SK-N-SH (cell line): ENCODE data around the gene EPHB2. TPM values are rescaled to one million over a fixed set of nuclear protein-coding genes. Genes with fewer than 3 reads are reported as not detected.

Experiments used
- CTCF ChIA-PET: fragments of 300-600, 350-600 bp; formaldehyde crosslinking; extraction: SDS; loops from one replicate; lab custom pipeline; 2021; lab: Yijun Ruan, JAX
- POLR2A ChIA-PET: fragments of 350-600 bp; sonication (Branson Sonifier 250); formaldehyde crosslinking; extraction: SDS; loops from one replicate; lab custom pipeline; 2020; ENCODE audit warnings: antibody characterized with exemption, inconsistent platforms; lab: Yijun Ruan, JAX
- DNase-seq: peaks from one replicate; pipeline ENCODE4 v3.0.0; 2012
- H2AFZ ChIP-seq: fragments of 200-600 bp; sonication (generic); 2 replicates; pipeline ENCODE4 v1.8.1; 2016; ENCODE audit warnings: antibody characterized with exemption, mild to moderate bottlenecking, low read depth
- H3F3A ChIP-seq: fragments of 200-600 bp; sonication (generic); replicated peaks from 2 replicates; pipeline ENCODE3; 2016; ENCODE audit warnings: antibody characterized with exemption, mild to moderate bottlenecking; ENCODE audit not compliant: insufficient read depth
- H3K27ac ChIP-seq, 2 experiments: fragments of 200-500 bp in 1 of 2; fragments of 200-600 bp in 1 of 2; sonication (Bioruptor generic) in 1 of 2; sonication (generic), shearing (Covaris generic) in 1 of 2; 2 replicates each; pipeline versions ENCODE4 v1.5.1 to v1.6.1; 2014 to 2016; ENCODE audit warnings: low read depth in 2 of 2, inconsistent platforms in 1 of 2, low read length in 1 of 2, mild to moderate bottlenecking in 1 of 2, mixed read lengths in 1 of 2
- H3K27me3 ChIP-seq: fragments of 200-600 bp; sonication (generic), shearing (Covaris generic); 2 replicates; pipeline ENCODE4 v1.6.1; 2016; ENCODE audit warnings: mixed run types; ENCODE audit not compliant: insufficient read depth
- H3K36me3 ChIP-seq, 2 experiments: fragments of 200-500 bp in 1 of 2; fragments of 200-600 bp in 1 of 2; sonication (Bioruptor generic) in 1 of 2; sonication (generic) in 1 of 2; replicated peaks in 1 of 2; 2 replicates each; pipeline versions ENCODE3 to v1.5.1; 2014 to 2016; ENCODE audit warnings: low read length in 1 of 2, mild to moderate bottlenecking in 1 of 2; ENCODE audit not compliant: insufficient read depth in 2 of 2, control insufficient read depth in 1 of 2
- H3K4me1 ChIP-seq, 2 experiments: fragments of 200-500 bp in 1 of 2; fragments of 200-600 bp in 1 of 2; sonication (Bioruptor generic) in 1 of 2; sonication (generic), shearing (Covaris generic) in 1 of 2; 2 replicates each; pipeline versions ENCODE4 v1.5.1 to v1.6.1; 2014 to 2016; ENCODE audit warnings: low read depth in 1 of 2, low read length in 1 of 2, mixed run types in 1 of 2; ENCODE audit not compliant: insufficient read depth in 2 of 2, control insufficient read depth in 1 of 2
- H3K4me2 ChIP-seq: fragments of 200-600 bp; sonication (generic), shearing (Covaris generic); 2 replicates; pipeline ENCODE4 v1.6.1; 2017; ENCODE audit warnings: mixed run types
- H3K4me3 ChIP-seq, 2 experiments: fragments of 200-500 bp in 1 of 2; fragments of 200-600 bp in 1 of 2; sonication (Bioruptor generic) in 1 of 2; sonication (generic), shearing (Covaris generic) in 1 of 2; 2 replicates each; pipeline versions ENCODE4 v1.5.1 to v1.8.1; 2014 to 2016; ENCODE audit warnings: low read depth in 2 of 2, inconsistent platforms in 1 of 2, low read length in 1 of 2, mild to moderate bottlenecking in 1 of 2, mixed read lengths in 1 of 2, moderate library complexity in 1 of 2
- H3K79me2 ChIP-seq: fragments of 200-600 bp; sonication (generic); 2 replicates; pipeline ENCODE4 v1.8.1; 2017; ENCODE audit warnings: mild to moderate bottlenecking; ENCODE audit not compliant: insufficient read depth
- H3K9ac ChIP-seq: fragments of 200-600 bp; sonication (generic); 2 replicates; pipeline ENCODE4 v1.6.1; 2017; ENCODE audit warnings: mixed run types
- H3K9me2 ChIP-seq: fragments of 200-600 bp; sonication (generic); 2 replicates; pipeline ENCODE4 v1.6.1; 2017; ENCODE audit warnings: mixed run types
- H3K9me3 ChIP-seq: fragments of 200-600 bp; sonication (generic); 2 replicates; pipeline ENCODE4 v1.6.1; 2017; ENCODE audit warnings: mixed run types, mild to moderate bottlenecking, moderate library complexity
- H4K20me1 ChIP-seq: fragments of 200-600 bp; sonication (generic); 2 replicates; pipeline ENCODE4 v1.6.1; 2017; ENCODE audit warnings: mild to moderate bottlenecking, mixed run types; ENCODE audit not compliant: insufficient read depth
- CHD2 ChIP-seq: fragments of 150-350 bp; IDR thresholded peaks from 2 replicates; pipeline ENCODE4 v1.6.1; 2018; ENCODE audit warnings: low read length; ENCODE audit not compliant: partially characterized antibody
- ELF1 ChIP-seq: IDR thresholded peaks from 2 replicates; pipeline ENCODE4 v1.4.0; 2012
- EZH2phosphoT487 ChIP-seq: fragments of 200-600 bp; sonication (generic); IDR thresholded peaks from 2 replicates; pipeline ENCODE4 v1.6.1; 2017; ENCODE audit warnings: low read depth, mixed run types, mild to moderate bottlenecking, antibody characterized with exemption, moderate library complexity, borderline replicate concordance
- FOXJ3 ChIP-seq: sonication (generic); formaldehyde crosslinking; IDR thresholded peaks from 2 replicates; pipeline ENCODE4 v1.5.1; 2020; ENCODE audit warnings: mild to moderate bottlenecking, missing genetic modification reagents
- FOXM1 ChIP-seq: IDR thresholded peaks from 2 replicates; pipeline ENCODE4 v1.4.0; 2012; ENCODE audit warnings: low read depth, mild to moderate bottlenecking
- GATA2 ChIP-seq: sonication (generic); formaldehyde crosslinking; IDR thresholded peaks from 2 replicates; pipeline ENCODE4 v1.5.0; 2020; ENCODE audit warnings: mild to moderate bottlenecking, missing genetic modification reagents
- MEF2A ChIP-seq: IDR thresholded peaks from 2 replicates; pipeline ENCODE4 v1.4.0; 2012; ENCODE audit warnings: low read depth, borderline replicate concordance
- MXI1 ChIP-seq: IDR thresholded peaks from 2 replicates; pipeline ENCODE4 v1.6.1; 2012; ENCODE audit warnings: mild to moderate bottlenecking, low read depth, low read length, improper control_type of control experiment
- NRF1 ChIP-seq: IDR thresholded peaks from 2 replicates; pipeline ENCODE4 v1.6.1; 2012; ENCODE audit warnings: low read depth, mild to moderate bottlenecking, low read length
- POLR2AphosphoS5 ChIP-seq: IDR thresholded peaks from 2 replicates; pipeline ENCODE4 v1.6.1; 2012; ENCODE audit warnings: low read depth, low read length
- RCOR1 ChIP-seq: fragments of 150-350 bp; IDR thresholded peaks from 2 replicates; pipeline ENCODE4 v1.6.1; 2017; ENCODE audit warnings: antibody characterized with exemption, low read length
- RFX5 ChIP-seq: IDR thresholded peaks from 2 replicates; pipeline ENCODE4 v1.6.1; 2012; ENCODE audit warnings: mild to moderate bottlenecking, improper control_type of control experiment, low read length
- RXRA ChIP-seq: IDR thresholded peaks from 2 replicates; pipeline ENCODE4 v1.4.0; 2012; ENCODE audit warnings: low read depth, mild to moderate bottlenecking, borderline replicate concordance
- SIN3A ChIP-seq: IDR thresholded peaks from 2 replicates; pipeline ENCODE4 v1.6.1; 2012; ENCODE audit warnings: low read depth, mild to moderate bottlenecking, low read length, moderate library complexity, borderline replicate concordance
- SMC3 ChIP-seq: IDR thresholded peaks from 2 replicates; pipeline ENCODE4 v1.6.1; 2012; ENCODE audit warnings: low read depth, low read length, improper control_type of control experiment
- TCF12 ChIP-seq: IDR thresholded peaks from 2 replicates; pipeline ENCODE4 v1.4.0; 2012
- TEAD4 ChIP-seq: IDR thresholded peaks from 2 replicates; pipeline ENCODE4 v1.4.0; 2012; ENCODE audit warnings: mild to moderate bottlenecking, borderline replicate concordance; ENCODE audit not compliant: insufficient read depth
- USF1 ChIP-seq: IDR thresholded peaks from 2 replicates; pipeline ENCODE4 v1.4.0; 2012; ENCODE audit warnings: low read depth, borderline replicate concordance
- YY1 ChIP-seq: IDR thresholded peaks from 2 replicates; pipeline ENCODE4 v1.4.0; 2012; ENCODE audit warnings: low read depth, mild to moderate bottlenecking
- WGBS: methylation state at CpG from one replicate; pipeline ENCODE4 v1.1.6; 2017; ENCODE audit warnings: low lambda C conversion rate; 5-methylcytosine and 5-hydroxymethylcytosine counted together
- polyA plus RNA-seq, 3 experiments: library from polyadenylated mRNA; depleted of rRNA; stranded (reverse); fragments of >200 nt; gene quantifications; 2 replicates each; pipeline ENCODE4 v1.2.3, GENCODE V29; 2012
- TF ChIP-seq, protein P1 (sequence below): fragments of 200-600 bp; sonication (generic); IDR thresholded peaks from 2 replicates; pipeline ENCODE4 v1.6.1; 2017; ENCODE audit warnings: antibody characterized with exemption, mild to moderate bottlenecking, moderate library complexity

Gene EPHB2
- polyA plus RNA-seq, 1 of the 3 experiments (the other 2 are of a cell fraction), result 25.2 TPM

- Histone ChIP-seq H4K20me1 (peaks cover 17% of the 10 kb centered on the region; the same call in 1 of the 2 replicates), H3K27me3 (no peaks in the 10 kb centered on the region)
- POLR2A ChIA-PET, result no interaction called here
Observed at GRCh38 chr1:22787636-22788035, 77.0 kb downstream of the EPHB2 start.

GRCh38 chr1:22788254-22788661 lies 77.6 kb downstream of the EPHB2 start:
- Histone ChIP-seq H4K20me1 (peaks cover 17% of the 10 kb centered on the region; the same call in 1 of the 2 replicates), H3K36me3 (peaks cover 9 to 14% of the 10 kb centered on the region in 2 experiments), H3K27me3 (no peaks in the 10 kb centered on the region), H3K4me2 (no peak overlapping the region), H3K4me3 (no peak overlapping the region), H3K4me1 (peaks cover 0 to 41% of the 10 kb centered on the region in 2 experiments; a peak in 2 of 4 replicates), H3K9me3 (no peaks in the 10 kb centered on the region), H3K27ac (peak overlapping the region in 1 of 2 experiments; percentile 74; a peak in 2 of 4 replicates), H2AFZ (no peak overlapping the region), H3K79me2 (no peaks in the 10 kb centered on the region; the same call in 1 of the 2 replicates), H3K9ac (no peak overlapping the region), H3K9me2 (no peaks in the 10 kb centered on the region), H3F3A (peaks cover 4% of the 10 kb centered on the region)
- 73% methylated on average over 2 of the region's 2 CpGs for WGBS
- TF ChIP-seq MEF2A, result no peak
- no peak for TF ChIP-seq RFX5
- TF ChIP-seq, protein P1, sequence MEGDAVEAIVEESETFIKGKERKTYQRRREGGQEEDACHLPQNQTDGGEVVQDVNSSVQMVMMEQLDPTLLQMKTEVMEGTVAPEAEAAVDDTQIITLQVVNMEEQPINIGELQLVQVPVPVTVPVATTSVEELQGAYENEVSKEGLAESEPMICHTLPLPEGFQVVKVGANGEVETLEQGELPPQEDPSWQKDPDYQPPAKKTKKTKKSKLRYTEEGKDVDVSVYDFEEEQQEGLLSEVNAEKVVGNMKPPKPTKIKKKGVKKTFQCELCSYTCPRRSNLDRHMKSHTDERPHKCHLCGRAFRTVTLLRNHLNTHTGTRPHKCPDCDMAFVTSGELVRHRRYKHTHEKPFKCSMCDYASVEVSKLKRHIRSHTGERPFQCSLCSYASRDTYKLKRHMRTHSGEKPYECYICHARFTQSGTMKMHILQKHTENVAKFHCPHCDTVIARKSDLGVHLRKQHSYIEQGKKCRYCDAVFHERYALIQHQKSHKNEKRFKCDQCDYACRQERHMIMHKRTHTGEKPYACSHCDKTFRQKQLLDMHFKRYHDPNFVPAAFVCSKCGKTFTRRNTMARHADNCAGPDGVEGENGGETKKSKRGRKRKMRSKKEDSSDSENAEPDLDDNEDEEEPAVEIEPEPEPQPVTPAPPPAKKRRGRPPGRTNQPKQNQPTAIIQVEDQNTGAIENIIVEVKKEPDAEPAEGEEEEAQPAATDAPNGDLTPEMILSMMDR, result no peak
- peak; percentile 69 for TF ChIP-seq CHD2
- TF ChIP-seq YY1, result no peak
- no peak for TF ChIP-seq SMC3
- TF ChIP-seq GATA2 (CRISPR knock-in tag), result peak; percentile 67; the same call in 1 of the 2 replicates
- TF ChIP-seq RCOR1, result peak; percentile 86
- TF ChIP-seq TCF12, result peak; percentile 42; the same call in 1 of the 2 replicates
- TF ChIP-seq NRF1, result no peak
- no peak for TF ChIP-seq USF1
- no peak for TF ChIP-seq SIN3A
- TF ChIP-seq POLR2AphosphoS5, result no peak; the same call in 1 of the 2 replicates
- TF ChIP-seq EZH2phosphoT487, result no peak
- TF ChIP-seq ELF1, result no peak
- no peak for TF ChIP-seq RXRA
- peak; percentile 84 for TF ChIP-seq FOXJ3
- TF ChIP-seq FOXM1, result no peak
- TF ChIP-seq TEAD4, result no peak
- CTCF ChIA-PET, result interaction anchor here (0.8 to 3.8 kb wide), 4 partner anchors 74 to 114 kb away, joined by 3 to 16 read pairs (median 7); no protein-coding TSS in a partner anchor
- peak; percentile 88 for DNase-seq
- POLR2A ChIA-PET, result no interaction called here

More at GRCh38 chr1:22787636-22788035, 77.0 kb downstream of the EPHB2 start:
- no peaks in the 10 kb centered on the region for H3K9me3 ChIP-seq
- TF ChIP-seq TEAD4 (no peak), MXI1 (peak; percentile 23; the same call in 1 of the 2 replicates)
- WGBS, result 95% methylated on average over 2 of the region's 2 CpGs
- CTCF ChIA-PET, result interaction anchor here (1.3 to 1.8 kb wide), 3 partner anchors 83 to 260 kb away, joined by 4 to 10 read pairs (median 5); no protein-coding TSS in a partner anchor
- H3K9me2 ChIP-seq, result no peaks in the 10 kb centered on the region
- H3K79me2 ChIP-seq, result no peaks in the 10 kb centered on the region; the same call in 1 of the 2 replicates
- H3K36me3 ChIP-seq, result peaks cover 9 to 14% of the 10 kb centered on the region in 2 experiments
- H3K4me2 ChIP-seq, result no peak overlapping the region
- H3K9ac ChIP-seq, result no peak overlapping the region
- H3K27ac ChIP-seq, result peak overlapping the region in 1 of 2 experiments; percentile 74; a peak in 2 of 4 replicates
- no peak overlapping the region for H2AFZ ChIP-seq
- no peak overlapping the region for H3K4me3 ChIP-seq
- peaks cover 4% of the 10 kb centered on the region for H3F3A ChIP-seq
- peaks cover 0 to 41% of the 10 kb centered on the region in 2 experiments; a peak in 2 of 4 replicates for H3K4me1 ChIP-seq
- DNase-seq, result no peak
